Iris pigment epithelial cell (primary cell): ENCODE data around the gene HES4.
"Not testable (repeated sequence)": the region's sequence is repeated elsewhere in the genome, so short reads cannot be mapped to it uniquely, and the experiment has no call there.

Source experiments
- DNase-seq: peaks from one replicate; pipeline ENCODE4 v3.0.0-alpha.2; 2011; ENCODE audit warnings: low read depth

HES4 gene

GRCh38 chr1:1018321-1018685 lies 18.4 kb upstream of the HES4 start:
- DNase-seq, result not testable (repeated sequence)

GRCh38 chr1:1017397-1018320 lies 17.8 kb upstream of the HES4 start:
- DNase-seq, result not testable (repeated sequence)

GRCh38 chr1:1014799-1015681 lies 15.1 kb upstream of the HES4 start:
- no peak for DNase-seq

GRCh38 chr1:1013922-1014648 lies 14.2 kb upstream of the HES4 start:
- DNase-seq, result peak; percentile 44

- peak; percentile 87 for DNase-seq
These were observed 13.4 kb upstream of the HES4 start, which contains the start of gene ISG15 for GRCh38 chr1:1013105-1013921. ISG15 (plus strand) TSS chr1:1013497; CDS start chr1:1013574, 77 bp downstream.

- not testable (repeated sequence) for DNase-seq
These were observed 12.8 kb upstream of the HES4 start for GRCh38 chr1:1012736-1013104.

- DNase-seq, result no peak
These were observed 11.6 kb upstream of the HES4 start for GRCh38 chr1:1011396-1011949.

- not testable (repeated sequence) for DNase-seq
These were observed 10.2 kb upstream of the HES4 start for GRCh38 chr1:1010131-1010530.

GRCh38 chr1:1006305-1007159 lies 6.6 kb upstream of the HES4 start:
- no peak for DNase-seq

- DNase-seq, result no peak
These were observed 5.9 kb upstream of the HES4 start for GRCh38 chr1:1005774-1006304.

GRCh38 chr1:1004780-1005697 lies 5.1 kb upstream of the HES4 start:
- peak; percentile 28 for DNase-seq

GRCh38 chr1:1004420-1004779 lies 4.5 kb upstream of the HES4 start:
- DNase-seq, result no peak

- no peak for DNase-seq
These were observed 3.9 kb upstream of the HES4 start for GRCh38 chr1:1003618-1004419.

- DNase-seq, result no peak
These were observed 1.3 kb upstream of the HES4 start for GRCh38 chr1:1001057-1001783.

- DNase-seq, result peak; percentile 73
These were observed 610 bp upstream of the HES4 start for GRCh38 chr1:1000357-1001056.

GRCh38 chr1:998995-999724 lies 737 bp downstream of the HES4 start:
- DNase-seq, result no peak
